ENCODE results near the gene SLC12A2.

The SLC12A2 gene

DNA sequence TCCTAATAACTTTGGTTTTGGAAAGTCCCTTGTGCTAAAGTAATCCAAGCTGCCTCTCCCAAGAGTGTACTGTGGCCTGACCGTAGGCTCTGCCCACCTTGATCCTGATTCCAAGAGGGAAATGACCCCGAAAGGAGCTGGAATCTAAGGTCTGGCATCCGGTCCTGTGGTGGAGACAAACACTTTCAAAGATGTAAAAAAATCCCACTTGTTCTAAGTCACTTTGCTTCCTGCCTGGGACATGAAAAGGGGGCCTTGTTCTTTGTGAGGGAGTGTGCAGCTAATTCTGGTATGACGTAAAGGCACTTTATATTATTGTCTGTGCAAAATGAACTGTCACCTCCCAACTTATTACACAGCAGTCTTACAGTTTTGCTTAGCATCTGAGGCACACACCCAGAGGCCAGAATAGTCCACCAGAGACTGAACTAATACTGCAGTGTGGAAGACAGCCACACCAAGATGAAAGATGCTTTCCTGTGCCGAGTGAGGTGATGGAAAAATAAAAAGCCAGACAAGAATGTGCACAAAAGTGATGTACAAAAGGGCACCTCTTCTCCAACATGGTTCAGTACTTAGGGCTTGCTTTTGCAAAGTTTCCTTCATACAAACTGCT lies 128.7 kb downstream of the SLC12A2 start:
- no peak overlapping the region for H3K4me3 ChIP-seq (ENCODE audit: low read length)

DNA sequence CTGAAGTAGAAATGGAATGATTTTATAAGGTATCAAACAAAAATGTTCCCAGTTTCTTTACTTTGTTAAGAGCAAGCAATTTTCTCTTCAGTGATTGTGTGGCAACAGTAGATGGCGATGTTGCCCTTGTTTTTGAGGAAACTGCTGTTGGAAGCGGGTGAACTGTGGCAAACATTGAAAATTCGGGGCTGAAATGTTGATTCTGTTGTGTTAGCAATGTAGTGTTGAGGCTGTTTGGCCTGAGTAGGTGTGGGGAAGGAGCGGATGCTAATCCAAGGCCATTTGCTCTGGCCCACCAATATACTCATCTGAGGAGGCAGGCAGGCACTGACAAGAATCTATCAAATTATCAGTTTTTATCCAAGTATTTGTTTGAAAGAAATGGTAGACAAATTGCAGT lies 129.8 kb downstream of the SLC12A2 start:
- no peak for TF ChIP-seq ZNF274 (IDR thresholded peaks at IDR 0.05; ENCODE audit: low read depth, low read length)
- H3K4me3 ChIP-seq (ENCODE audit: low read length), result no peak overlapping the region

More for the DNA sequence above, 128.7 kb downstream of the SLC12A2 start:
- no peak for TF ChIP-seq ZNF274 (IDR thresholded peaks at IDR 0.05; ENCODE audit: low read depth, low read length)

DNA sequence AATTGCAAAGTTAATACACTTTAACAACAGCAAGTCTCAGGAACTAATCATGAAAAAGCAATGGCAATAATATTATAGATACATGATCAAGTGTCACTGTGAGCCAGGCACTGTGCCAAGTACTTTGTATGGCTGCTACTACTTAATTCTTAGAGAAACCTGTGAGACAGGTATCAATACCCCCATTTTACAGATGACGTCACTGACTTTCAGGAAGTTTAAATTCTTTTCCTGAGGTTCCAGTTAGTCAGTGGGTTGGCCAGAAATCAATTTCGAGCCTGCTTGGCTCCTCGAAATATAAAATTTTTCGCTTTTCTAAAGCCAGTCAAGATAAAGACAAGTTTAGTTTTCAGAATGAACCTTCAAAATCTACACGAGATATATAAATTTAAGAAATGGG lies 130.3 kb downstream of the SLC12A2 start:
- no peak for TF ChIP-seq ZNF274 (IDR thresholded peaks at IDR 0.05; ENCODE audit: low read depth, low read length)
- no peak overlapping the region for H3K4me3 ChIP-seq (ENCODE audit: low read length)

DNA sequence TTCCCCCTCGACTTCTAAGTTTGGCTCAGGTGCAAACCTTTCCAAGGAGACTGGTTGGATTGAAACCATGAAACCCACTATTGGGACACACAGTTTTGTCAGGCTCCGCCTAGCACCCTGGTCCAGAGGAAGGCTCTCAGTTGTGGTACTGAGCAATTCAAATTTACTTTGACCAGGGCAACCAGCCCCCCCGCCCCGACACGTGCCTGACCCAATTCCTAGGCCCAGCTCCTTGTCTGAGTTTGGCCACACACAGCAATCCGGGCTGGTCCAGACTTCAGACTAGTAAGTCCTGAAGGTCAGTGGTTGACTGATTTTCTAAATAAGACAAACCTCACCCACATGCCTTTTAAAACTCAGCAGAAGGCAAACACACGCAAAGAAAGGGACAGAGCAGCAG lies 132.7 kb downstream of the SLC12A2 start:
- no peak overlapping the region for H3K4me3 ChIP-seq (ENCODE audit: low read length)
- no peak for TF ChIP-seq ZNF274 (IDR thresholded peaks at IDR 0.05; ENCODE audit: low read depth, low read length)

DNA sequence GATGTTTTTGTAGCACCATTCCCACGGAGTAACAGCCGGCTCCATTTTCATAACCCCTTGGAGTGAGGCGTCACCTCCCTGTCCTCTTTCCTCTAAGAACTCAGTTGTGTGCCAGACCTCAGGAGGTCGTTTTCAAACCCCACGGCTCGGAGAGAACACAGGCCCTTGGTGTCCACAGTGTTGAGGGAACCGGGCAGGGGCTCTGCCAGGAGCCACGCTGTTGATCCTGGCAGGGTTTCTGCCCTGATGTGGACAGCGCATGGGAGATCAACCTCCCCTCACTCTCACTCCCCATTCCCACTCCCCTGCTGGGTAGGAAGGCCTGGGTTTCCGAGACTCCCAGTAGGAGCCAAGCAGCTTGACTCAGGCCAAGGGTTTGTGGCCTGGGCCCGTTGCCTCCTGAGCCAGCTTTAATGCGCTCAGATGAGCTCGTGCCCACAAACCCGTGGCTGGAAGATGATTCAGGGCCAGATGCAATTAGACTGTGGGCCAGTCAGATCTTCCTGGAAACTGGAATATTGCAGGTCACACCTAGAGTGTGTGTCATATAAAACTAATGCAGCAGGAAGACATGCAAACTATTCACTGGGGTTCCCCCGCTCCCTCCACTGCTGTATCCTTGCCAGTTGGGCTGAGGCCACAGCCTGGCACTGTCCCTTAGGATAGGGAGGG lies 133.4 kb downstream of the SLC12A2 start:
- TF ChIP-seq ZNF274 (IDR thresholded peaks at IDR 0.05; ENCODE audit: low read depth, low read length), result no peak

DNA sequence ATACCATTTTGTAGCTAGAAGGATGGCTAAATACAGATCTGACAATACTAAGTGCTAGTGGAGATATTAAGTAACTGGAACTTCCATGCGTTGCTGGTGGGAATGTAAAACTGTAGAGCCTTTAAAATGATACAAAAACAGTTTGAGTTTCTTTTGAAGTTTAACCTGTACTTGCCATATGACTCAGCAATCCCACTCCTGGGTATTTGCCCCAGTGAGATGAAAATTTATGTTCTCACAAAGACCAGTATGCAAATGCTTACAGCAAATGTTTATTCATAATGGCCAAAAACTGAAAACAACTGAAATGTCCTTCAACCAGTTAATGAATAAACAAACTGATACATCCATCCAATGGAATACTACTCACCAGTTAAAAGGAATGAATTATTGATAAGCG lies 137.3 kb downstream of the SLC12A2 start:
- TF ChIP-seq ZNF274 (IDR thresholded peaks at IDR 0.05; ENCODE audit: low read depth, low read length), result no peak
- H3K4me3 ChIP-seq (ENCODE audit: low read length), result no peak overlapping the region

More for the DNA sequence above, 133.4 kb downstream of the SLC12A2 start:
- H3K4me3 ChIP-seq (ENCODE audit: low read length), result no peak overlapping the region

DNA sequence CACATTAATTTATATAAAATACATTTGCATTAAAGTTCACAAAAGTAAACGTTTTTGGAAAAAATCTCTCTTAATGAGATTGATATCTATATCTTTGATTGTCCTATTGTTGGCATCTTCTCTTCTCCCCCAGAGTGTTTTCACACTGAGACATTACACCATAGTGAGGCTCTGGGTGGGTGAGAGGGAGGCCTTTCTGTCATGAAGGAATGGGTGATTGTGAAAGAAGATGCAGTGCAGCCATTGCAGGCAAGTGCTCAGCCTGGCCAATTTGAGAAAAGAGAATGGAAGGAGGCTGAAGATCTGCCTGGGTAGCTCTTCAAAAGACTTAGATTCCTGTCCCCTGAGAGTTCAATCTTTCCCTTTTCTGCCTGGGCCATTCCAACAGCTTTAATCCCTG lies 140.8 kb downstream of the SLC12A2 start:
- H3K4me3 ChIP-seq (ENCODE audit: low read length), result no peak overlapping the region
- no peak for TF ChIP-seq ZNF274 (IDR thresholded peaks at IDR 0.05; ENCODE audit: low read depth, low read length)

DNA sequence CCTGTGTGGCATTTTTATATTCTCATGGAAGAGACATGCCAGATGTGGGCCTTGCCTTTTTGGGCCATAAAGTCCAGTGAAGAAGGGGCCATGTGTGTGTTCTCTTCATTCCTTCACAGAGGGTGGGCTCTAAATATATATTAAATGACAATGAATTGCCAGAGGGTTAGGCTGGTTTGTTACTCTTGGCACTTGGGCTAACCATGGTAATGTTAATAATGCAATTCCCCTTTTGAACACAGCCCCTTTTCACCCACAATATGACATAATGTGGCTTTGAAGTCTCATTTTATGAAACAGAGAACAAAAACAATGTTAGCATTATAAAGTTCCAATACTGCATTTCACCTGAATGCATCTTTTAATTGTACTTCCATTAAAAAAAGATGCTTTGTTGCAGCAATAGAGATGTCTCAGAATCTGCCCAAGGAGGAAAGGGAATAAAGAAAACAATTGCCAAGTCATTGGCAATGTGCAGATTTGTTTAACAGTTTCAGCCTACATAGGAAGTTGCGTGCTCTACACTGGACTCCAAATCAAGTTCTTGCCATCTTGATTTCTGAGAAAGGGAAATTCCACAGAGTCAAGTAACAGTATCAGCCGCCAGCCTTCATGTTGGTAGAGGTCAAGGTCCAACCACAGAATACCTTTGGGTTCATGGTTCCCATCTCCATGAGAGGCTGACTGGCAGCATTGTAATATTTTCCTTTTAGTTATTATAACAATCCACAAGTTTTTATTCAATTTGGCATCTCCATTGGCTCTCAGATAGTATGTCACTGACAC lies 141.9 kb downstream of the SLC12A2 start:
- no peak overlapping the region for H3K4me3 ChIP-seq (ENCODE audit: low read length)
- no peak for TF ChIP-seq ZNF274 (IDR thresholded peaks at IDR 0.05; ENCODE audit: low read depth, low read length)

DNA sequence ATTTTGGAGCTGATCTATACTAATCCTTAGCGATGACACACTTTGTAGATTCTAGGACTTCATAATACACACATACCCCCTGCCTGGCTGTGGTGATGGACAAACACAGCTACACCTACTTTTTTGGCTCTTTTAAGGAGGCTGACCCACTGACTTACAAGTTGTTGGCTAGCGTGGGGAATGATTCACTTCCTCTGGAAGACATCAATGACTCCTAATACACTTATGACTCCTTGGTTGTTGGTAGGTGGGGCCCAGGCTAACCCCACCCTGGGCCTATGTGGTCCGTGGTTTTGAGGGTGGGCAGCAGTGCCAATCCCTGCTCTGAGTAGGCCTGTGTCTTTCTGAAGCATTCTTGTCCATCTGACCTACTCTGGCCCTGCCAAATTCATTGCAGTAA lies 144.4 kb downstream of the SLC12A2 start:
- H3K4me3 ChIP-seq (ENCODE audit: low read length), result no peak overlapping the region

DNA sequence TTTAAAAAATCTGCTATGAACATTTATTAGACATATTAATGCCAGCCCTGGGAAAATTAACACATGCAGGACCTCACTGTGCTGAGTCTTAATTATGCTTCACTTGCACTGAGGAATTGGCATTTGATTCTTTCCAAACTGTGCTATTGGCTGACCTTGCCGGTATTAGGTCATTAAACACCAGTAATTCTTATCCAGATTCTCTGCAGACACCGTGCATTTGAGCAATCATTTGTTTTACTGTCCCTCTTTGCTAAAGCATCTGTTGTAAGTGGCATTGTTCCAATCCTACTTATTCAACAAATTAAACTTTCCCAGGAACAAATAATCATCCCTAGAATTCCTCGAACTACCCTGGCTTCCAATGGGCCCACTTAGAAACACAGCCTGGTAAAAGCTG lies 145.0 kb downstream of the SLC12A2 start:
- H3K4me3 ChIP-seq (ENCODE audit: low read length), result no peak overlapping the region
- TF ChIP-seq ZNF274 (IDR thresholded peaks at IDR 0.05; ENCODE audit: low read depth, low read length), result no peak

More for the DNA sequence above, 144.4 kb downstream of the SLC12A2 start:
- TF ChIP-seq ZNF274 (IDR thresholded peaks at IDR 0.05; ENCODE audit: low read depth, low read length), result no peak

DNA sequence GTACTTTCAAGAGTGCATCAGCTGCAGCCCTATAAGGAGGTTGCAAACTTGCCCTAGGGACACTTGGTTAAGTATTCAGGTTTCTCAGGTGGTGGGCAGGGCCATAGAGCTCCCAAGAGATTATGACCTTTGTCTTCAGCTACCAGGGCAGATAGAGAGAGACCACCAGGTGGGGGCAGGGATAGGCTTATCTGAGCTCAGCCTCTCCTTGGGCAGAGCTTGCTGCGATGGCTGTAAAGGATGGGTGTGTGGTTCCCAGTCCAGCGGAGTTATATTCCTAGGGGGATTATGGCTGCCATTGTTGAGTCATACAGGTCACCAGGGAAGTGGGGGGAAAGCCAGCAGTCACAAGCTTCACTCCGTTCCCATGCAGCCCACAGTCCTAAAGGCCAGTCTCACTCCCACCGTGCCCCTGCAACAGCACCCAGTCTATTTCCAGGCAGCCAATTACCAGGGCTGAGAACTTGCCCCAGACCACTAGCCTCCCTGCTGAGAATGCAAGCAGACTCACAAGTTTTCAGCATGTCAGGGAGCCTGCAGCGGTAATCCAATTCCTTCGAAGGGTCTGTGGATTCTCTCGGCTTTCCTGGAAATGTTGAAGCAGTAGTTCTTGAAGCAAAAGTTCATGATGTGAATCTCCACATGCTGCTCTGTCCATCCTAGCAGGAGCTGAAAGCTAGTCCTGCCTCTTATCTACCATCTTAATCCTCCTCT lies 151.5 kb downstream of the SLC12A2 start:
- no peak for TF ChIP-seq ZNF274 (IDR thresholded peaks at IDR 0.05; ENCODE audit: low read depth, low read length)
- H3K4me3 ChIP-seq (ENCODE audit: low read length), result no peak overlapping the region

DNA sequence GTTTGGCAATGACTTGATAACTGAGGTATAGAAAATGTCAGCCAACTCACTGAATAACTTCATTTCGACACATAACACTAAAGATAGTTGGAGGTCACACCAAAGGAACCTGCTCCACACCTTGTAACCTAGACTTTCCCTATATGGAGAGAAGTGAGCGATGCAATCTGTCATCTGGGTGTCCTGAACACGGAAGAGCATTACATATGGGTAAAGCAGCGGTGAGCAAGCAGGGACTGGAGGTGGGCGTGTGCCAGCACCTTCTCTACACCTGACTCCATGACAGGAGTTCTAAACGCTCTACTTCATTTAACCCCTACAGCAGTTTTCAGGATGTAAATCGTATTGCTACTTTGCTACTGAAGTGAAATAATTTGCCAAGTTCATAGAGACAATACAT lies 152.8 kb downstream of the SLC12A2 start:
- no peak overlapping the region for H3K4me3 ChIP-seq (ENCODE audit: low read length)
- no peak for TF ChIP-seq ZNF274 (IDR thresholded peaks at IDR 0.05; ENCODE audit: low read depth, low read length)

DNA sequence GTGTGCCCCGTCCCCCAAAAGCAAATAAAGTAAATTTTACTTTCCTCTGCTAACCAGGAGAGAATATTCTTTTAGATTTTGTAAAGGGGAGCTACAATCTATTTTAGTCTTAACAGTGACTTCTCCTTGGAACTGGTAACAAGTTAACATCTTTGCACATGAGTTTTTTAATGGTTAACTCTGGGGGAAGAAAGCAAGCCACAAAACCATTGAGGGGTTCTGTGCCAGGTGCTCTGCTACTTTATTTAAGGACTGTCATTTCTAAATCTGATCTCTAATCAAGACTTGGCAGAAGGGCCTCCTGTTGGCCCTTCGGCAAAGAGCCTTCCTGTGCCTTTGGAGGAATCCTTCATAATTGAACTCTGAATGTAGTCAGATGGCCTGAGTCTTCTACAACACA lies 153.4 kb downstream of the SLC12A2 start:
- no peak overlapping the region for H3K4me3 ChIP-seq (ENCODE audit: low read length)
- no peak for TF ChIP-seq ZNF274 (IDR thresholded peaks at IDR 0.05; ENCODE audit: low read depth, low read length)

DNA sequence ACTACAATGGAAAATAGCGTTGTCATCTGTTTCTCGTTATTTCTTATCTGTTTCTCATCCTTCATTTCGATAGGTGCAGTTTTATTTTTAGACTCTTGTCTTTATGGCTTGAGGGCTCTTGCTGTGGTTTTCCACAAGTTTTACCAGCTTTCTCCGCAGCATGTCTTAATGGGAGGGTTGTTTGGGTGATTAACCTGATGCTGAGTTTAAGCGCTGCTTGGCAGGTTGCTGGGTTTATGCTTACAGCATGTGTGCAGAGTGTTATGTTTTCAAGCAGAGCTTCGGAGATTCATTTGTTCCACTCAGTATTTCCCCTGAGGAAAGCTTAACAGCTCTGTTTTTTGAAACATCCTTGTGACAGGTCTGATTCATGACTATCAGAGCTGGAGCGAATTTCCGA lies 154.0 kb downstream of the SLC12A2 start:
- no peak for TF ChIP-seq ZNF274 (IDR thresholded peaks at IDR 0.05; ENCODE audit: low read depth, low read length)
- H3K4me3 ChIP-seq (ENCODE audit: low read length), result no peak overlapping the region
